Heart right ventricle (tissue), 16 donors: ENCODE measurements around the gene TMEFF2. TPM values are rescaled to one million over a fixed set of nuclear protein-coding genes. Genes with fewer than 3 reads are reported as not detected.

Experiments used
- ATAC-seq, 8 donors: fragments of 200-7000 bp; cut with Tn5 transposase; one replicate each; pipeline ENCODE4 v1.9.1; 2020; ENCODE audit warnings: mild to moderate bottlenecking in 8 of 8, moderate library complexity in 8 of 8, moderate number of reproducible peaks in 1 of 8
- DNase-seq, 2 donors: peaks; one replicate each; pipeline ENCODE4 v3.0.0-alpha.2; 2020
- H3K27ac ChIP-seq, 10 donors: fragments of 200-600 bp; sonication (generic) in 2 of 10; one replicate each; pipeline versions ENCODE4 v1.5.0 to v1.8.0; 2020 to 2022; ENCODE audit warnings: mild to moderate bottlenecking in 3 of 10
- H3K27me3 ChIP-seq, 7 donors: fragments of 200-600 bp; one replicate each; pipeline ENCODE4 v1.8.0; 2021 to 2022; ENCODE audit warnings: mild to moderate bottlenecking in 2 of 7
- H3K36me3 ChIP-seq, 9 donors: fragments of 200-600 bp; sonication (generic) in 1 of 9; one replicate each; pipeline versions ENCODE4 v1.5.0 to v1.8.0; 2020 to 2022; ENCODE audit warnings: mild to moderate bottlenecking in 2 of 9
- H3K4me1 ChIP-seq, 9 donors: fragments of 200-600 bp; sonication (generic) in 1 of 9; one replicate each; pipeline versions ENCODE4 v1.5.0 to v1.8.0; 2020 to 2022; ENCODE audit warnings: mild to moderate bottlenecking in 4 of 9
- H3K4me3 ChIP-seq, 10 donors: fragments of 200-600 bp; sonication (generic) in 2 of 10; one replicate each; pipeline versions ENCODE4 v1.5.0 to v1.8.0; 2020 to 2022; ENCODE audit warnings: mild to moderate bottlenecking in 7 of 10, moderate library complexity in 2 of 10
- H3K9me3 ChIP-seq, 11 donors: fragments of 200-600 bp in 10 of 11; sonication (generic) in 2 of 11; one replicate each; pipeline versions ENCODE4 v1.5.0 to v1.8.0; 2013 to 2022; ENCODE audit warnings: mild to moderate bottlenecking in 2 of 11, control low read depth in 1 of 11, moderate library complexity in 1 of 11
- CTCF ChIP-seq, 9 donors: fragments of 200-600 bp; sonication (generic) in 2 of 9; IDR thresholded peaks; one replicate each; pipeline versions ENCODE4 v1.5.0 to v1.8.0; 2021 to 2022; ENCODE audit warnings: antibody characterized with exemption in 9 of 9, mild to moderate bottlenecking in 5 of 9, moderate library complexity in 1 of 9
- WGBS, 2 donors: extraction: QIAGEN DNeasy Blood & Tissue Kit; methylation state at CpG; one replicate each; pipeline ENCODE4 v1.1.7; 2013; ENCODE audit warnings: inconsistent platforms in 1 of 2; 5-methylcytosine and 5-hydroxymethylcytosine counted together
- intact Hi-C, 10 donors: fragments of 100-400 bp; cut with DNase I; formaldehyde crosslinking; loops; one replicate each; pipeline versions ENCODE4 v1.11.1 to v1.14.2; 2022
- polyA plus RNA-seq, 2 donors: library from polyadenylated mRNA; stranded (reverse); fragments of 200-250 nt; gene quantifications; one replicate each; pipeline ENCODE4 v1.2.3, GENCODE V29; 2013
- total RNA-seq, 10 donors: library from RNA; stranded (reverse); fragmentation: NEBNext Ultra II Directional in 3 of 10; extraction: Animal tissue kit (Norgen Biotek cat#: 25700) in 3 of 10; gene quantifications; one replicate each; pipeline versions ENCODE4 v1.2.1 to v1.2.4, GENCODE V29; 2021 to 2023
- donor health status: Arrhythmogenic right ventricular cardiomyopathy.
- donor health status: ischemic (EF 13 %, LVEDD 7.1; RV severe dilation, severe dysfunction).
- donor health status: healthy with polysubstance abuse.
- donor health status: DM: no; HTN: yes; CAD: no.
- donor health status: DM: no; HTN: no; CAD: no.
- donor health status: ischemic (EF 25% LVEDD 6.9; RV normal size, moderate dysfunction).
- donor health status: ischemic (EF 25% LVEDD 5.7; RV mildly dilated, moderate dysfunction).
- donor health status: healthy.
- donor health status: DM: yes; HTN: yes; CAD: no.
- donor health status: Ischemic cardiomyopathy.
- donor health status: ischemic (EF 35%, LVEDD 5.7; RV mildly dilated, moderate dysfunction).
- donor health status: nonischemic (EF 11% LVEDD 7.7; RV severe dilation, severe dysfunction).
- donor health status: DM: yes; HTN: yes; CAD: no.
- donor health status: PGD.
- donor health status: ischemic (EF 29% LVEDD 5.4; RV normal size, mild dysfunction).
- donor health status: nonischemic (EF 23%, LVEDD 6.1; RV moderate dilation, normal function).

Gene TMEFF2
- total and polyA plus RNA-seq, 12 donors: 0.09 to 0.41 (median 0.17) TPM; not detected in 8

- 16 to 17% methylated on average over 4 of the region's 4 CpGs for WGBS, 2 donors
- no peaks in the 10 kb centered on the region for H3K9me3 ChIP-seq
- DNase-seq: peak in 1 of 2 donors; percentile 79
- intact Hi-C loops: loop anchor here in 9 of 10 donors (1.0 to 10.0 kb wide), 11 partner anchors 268 to 608 kb away; no protein-coding TSS in a partner anchor
- peak; percentile 81 to 98 (median 92) for TF ChIP-seq CTCF (IDR thresholded peaks at IDR 0.05)
- H3K4me3 ChIP-seq: peak overlapping the region in 5 of 10 donors; percentile 11 to 34 (median 22)
- H3K27ac ChIP-seq: peak overlapping the region in 1 of 10 donors; percentile 11
- ATAC-seq: peak in 7 of 8 donors; percentile 77 to 90 (median 86)
- H3K4me1 ChIP-seq: peaks cover 0 to 11% (median 6%) of the 10 kb centered on the region in 9 donors
- peaks cover 0 to 5% (median 0%) of the 10 kb centered on the region in 7 donors for H3K27me3 ChIP-seq
- H3K36me3 ChIP-seq: no peaks in the 10 kb centered on the region
These were observed 32.2 kb downstream of the TMEFF2 start for GRCh38 chr2:192162392-192163042.

- Histone ChIP-seq H3K4me3 (peak overlapping the region in 3 of 10 donors; percentile 16 to 34 (median 22)), H3K36me3 (no peaks in the 10 kb centered on the region), H3K9me3 (no peaks in the 10 kb centered on the region), H3K4me1 (peaks cover 0 to 11% (median 6%) of the 10 kb centered on the region in 9 donors), H3K27ac (peak overlapping the region in 1 of 10 donors; percentile 11), H3K27me3 (no peaks in the 10 kb centered on the region)
- WGBS, 2 donors: 49 to 54% methylated on average over 2 of the region's 2 CpGs
- no peak for TF ChIP-seq CTCF (IDR thresholded peaks at IDR 0.05)
- peak in 1 of 8 donors; percentile 33 for ATAC-seq
- intact Hi-C loops: loop anchor here in 9 of 10 donors (1.0 to 10.0 kb wide), 11 partner anchors 267 to 607 kb away; no protein-coding TSS in a partner anchor
- DNase-seq: no peak
These were observed 33.0 kb downstream of the TMEFF2 start for GRCh38 chr2:192161656-192162290.

GRCh38 chr2:192159736-192160135 lies 35.0 kb downstream of the TMEFF2 start:
- intact Hi-C loops: loop anchor here in 9 of 10 donors (2.0 to 10.0 kb wide), 9 partner anchors 125 to 605 kb away; no protein-coding TSS in a partner anchor
- Histone ChIP-seq H3K9me3 (no peaks in the 10 kb centered on the region), H3K27ac (no peak overlapping the region), H3K27me3 (no peaks in the 10 kb centered on the region), H3K36me3 (no peaks in the 10 kb centered on the region), H3K4me3 (no peak overlapping the region), H3K4me1 (peaks cover 0 to 11% (median 6%) of the 10 kb centered on the region in 9 donors)
- no peak for TF ChIP-seq CTCF (IDR thresholded peaks at IDR 0.05)
- 55 to 56% methylated on average over 1 of the region's 1 CpG for WGBS, 2 donors
- ATAC-seq (no peak), DNase-seq (no peak)

- no peaks in the 10 kb centered on the region for H3K9me3 ChIP-seq
- no peak overlapping the region for H3K4me3 ChIP-seq
- no peak overlapping the region for H3K27ac ChIP-seq
- ATAC-seq (no peak), DNase-seq (no peak)
- no peaks in the 10 kb centered on the region for H3K27me3 ChIP-seq
- intact Hi-C loops: loop anchor here in 3 of 10 donors (2.0 to 10.0 kb wide), 3 partner anchors 124 to 604 kb away; no protein-coding TSS in a partner anchor
- H3K4me1 ChIP-seq: peaks cover 0 to 11% (median 6%) of the 10 kb centered on the region in 9 donors
- TF ChIP-seq CTCF (IDR thresholded peaks at IDR 0.05): no peak
- no peaks in the 10 kb centered on the region for H3K36me3 ChIP-seq
- 96% methylated on average over 2 of the region's 2 CpGs for WGBS, 2 donors
These were observed 35.5 kb downstream of the TMEFF2 start for GRCh38 chr2:192159208-192159607.
